Esophagus squamous epithelium (tissue), 5 donors: Measurements from ENCODE around the gene LRBA. TPM values are rescaled to one million over a fixed set of nuclear protein-coding genes. Genes with fewer than 3 reads are reported as not detected.
"Not testable (repeated sequence)": the region's sequence is repeated elsewhere in the genome, so short reads cannot be mapped to it uniquely, and the experiment has no call there.

Source experiments
- DNase-seq: peaks from one replicate; lab custom pipeline; 2025; lab: John Stamatoyannopoulos, UW
- H3K27ac ChIP-seq, 4 donors: fragments of 200-600 bp; sonication (generic); one replicate each; pipeline ENCODE4 v1.5.1; 2016 to 2019; ENCODE audit warnings: mild to moderate bottlenecking in 1 of 4
- H3K27me3 ChIP-seq, 4 donors: fragments of 200-600 bp; sonication (generic); 1 replicate in 3 of 4; 2 replicates in 1 of 4; pipeline versions ENCODE4 v1.5.1 to v1.6.0; 2017 to 2021; ENCODE audit warnings: antibody characterized with exemption in 1 of 4
- H3K36me3 ChIP-seq, 3 donors: fragments of 200-600 bp; sonication (generic); one replicate each; pipeline ENCODE4 v1.5.1; 2016 to 2019
- H3K4me1 ChIP-seq, 3 donors: fragments of 200-600 bp; sonication (generic); one replicate each; pipeline ENCODE4 v1.5.1; 2017 to 2019
- H3K4me3 ChIP-seq, 4 donors: fragments of 200-600 bp; sonication (generic); 1 replicate in 3 of 4; 2 replicates in 1 of 4; pipeline ENCODE4 v1.5.1; 2016 to 2019; ENCODE audit warnings: mild to moderate bottlenecking in 2 of 4, moderate library complexity in 1 of 4
- H3K9me3 ChIP-seq, 3 donors: fragments of 200-600 bp; sonication (generic); one replicate each; pipeline ENCODE4 v1.5.1; 2016 to 2019
- CTCF ChIP-seq, 6 experiments: fragments of 450-650 bp in 4 of 6; fragments of 200-600 bp in 2 of 6; sonication (generic) in 2 of 6; IDR thresholded peaks; one replicate each; pipeline ENCODE4 v1.5.1; 2016 to 2019; ENCODE audit warnings: antibody characterized with exemption in 6 of 6, mild to moderate bottlenecking in 4 of 6, moderate library complexity in 4 of 6
- POLR2A ChIP-seq, 4 donors: fragments of 450-650 bp; IDR thresholded peaks; one replicate each; pipeline ENCODE4 v1.6.1; 2017; ENCODE audit warnings: antibody characterized with exemption in 4 of 4, mild to moderate bottlenecking in 4 of 4, moderate library complexity in 3 of 4
- WGBS, 2 donors: methylation state at CpG; one replicate each; pipeline ENCODE4 v1.1.5; 2018; 5-methylcytosine and 5-hydroxymethylcytosine counted together
- intact Hi-C: fragments of 100-400 bp; cut with DNase I; formaldehyde crosslinking; loops from one replicate; pipeline ENCODE4 v1.15.0; 2022
- total RNA-seq, 4 donors: library from RNA; depleted of rRNA; stranded (reverse); fragments of >200 nt; gene quantifications; one replicate each; pipeline ENCODE4 v1.1.0, GENCODE V29; 2016
- donor health status: DM: yes; HTN: yes; CAD: no.

The LRBA gene
- total RNA-seq, 4 donors from 2014 or later, result 54.7 to 91.8 (median 66.2) TPM

GRCh38 chr4:151029537-151029936, 14.5 kb upstream of the LRBA start:
- no peak for DNase-seq
- Histone ChIP-seq H3K27ac (no peak overlapping the region), H3K4me1 (peaks cover 0 to 2% (median 0%) of the 10 kb centered on the region in 3 donors), H3K9me3 (no peaks in the 10 kb centered on the region), H3K4me3 (no peak overlapping the region), H3K27me3 (no peaks in the 10 kb centered on the region), H3K36me3 (no peaks in the 10 kb centered on the region)
- WGBS, 2 donors, result 89 to 92% methylated on average over 10 of the region's 10 CpGs
- intact Hi-C loops, result no loop called here
- TF ChIP-seq CTCF (IDR thresholded peaks at IDR 0.05) (no peak), POLR2A (IDR thresholded peaks at IDR 0.05) (no peak)

GRCh38 chr4:151029006-151029405, 13.9 kb upstream of the LRBA start:
- H3K36me3 ChIP-seq, H3K4me1 ChIP-seq, H3K4me3 ChIP-seq, H3K27ac ChIP-seq, intact Hi-C loops, H3K27me3 ChIP-seq, DNase-seq, H3K9me3 ChIP-seq: not testable (repeated sequence)
- 69 to 77% methylated on average over 7 to 8 of the region's 10 CpGs for WGBS, 2 donors

GRCh38 chr4:151025759-151026158, 10.7 kb upstream of the LRBA start:
- 79 to 91% methylated on average over 2 to 3 of the region's 3 CpGs for WGBS, 2 donors
- H3K9me3 ChIP-seq, result no peaks in the 10 kb centered on the region
- H3K27ac ChIP-seq, result no peak overlapping the region
- no peaks in the 10 kb centered on the region for H3K36me3 ChIP-seq
- TF ChIP-seq CTCF (IDR thresholded peaks at IDR 0.05) (no peak), POLR2A (IDR thresholded peaks at IDR 0.05) (no peak)
- no peaks in the 10 kb centered on the region for H3K27me3 ChIP-seq
- intact Hi-C loops, result no loop called here
- no peak for DNase-seq
- no peaks in the 10 kb centered on the region for H3K4me1 ChIP-seq
- H3K4me3 ChIP-seq, result no peak overlapping the region

- H3K27me3 ChIP-seq, result no peaks in the 10 kb centered on the region
- H3K4me3 ChIP-seq, result no peak overlapping the region
- no peak overlapping the region for H3K27ac ChIP-seq
- 71 to 77% methylated on average over 2 of the region's 2 CpGs for WGBS, 2 donors
- TF ChIP-seq CTCF (IDR thresholded peaks at IDR 0.05) (no peak), POLR2A (IDR thresholded peaks at IDR 0.05) (no peak)
- no peaks in the 10 kb centered on the region for H3K9me3 ChIP-seq
- intact Hi-C loops, result no loop called here
- DNase-seq, result no peak
- H3K4me1 ChIP-seq, result no peaks in the 10 kb centered on the region
- H3K36me3 ChIP-seq, result no peaks in the 10 kb centered on the region
Measured at GRCh38 chr4:151022586-151022985, 7.5 kb upstream of the LRBA start.

- H3K27ac ChIP-seq, result no peak overlapping the region
- intact Hi-C loops, result no loop called here
- H3K4me3 ChIP-seq, result no peak overlapping the region
- no peaks in the 10 kb centered on the region for H3K27me3 ChIP-seq
- 91 to 100% methylated on average over 1 of the region's 1 CpG for WGBS, 2 donors
- no peak for TF ChIP-seq POLR2A (IDR thresholded peaks at IDR 0.05)
- no peak for TF ChIP-seq CTCF (IDR thresholded peaks at IDR 0.05)
- H3K36me3 ChIP-seq, result no peaks in the 10 kb centered on the region
- H3K4me1 ChIP-seq, result peaks cover 0 to 2% (median 2%) of the 10 kb centered on the region in 3 donors
- DNase-seq, result no peak
- no peaks in the 10 kb centered on the region for H3K9me3 ChIP-seq
Measured at GRCh38 chr4:151021637-151022334, 6.7 kb upstream of the LRBA start.
